HG03064 (cell line): ENCODE measurements around the gene C21orf91.

Experiments used
- ATAC-seq: cut with Tn5 transposase; IDR thresholded peaks from one replicate; pipeline ENCODE4 v1.9.1; 2021; ENCODE audit warnings: low read depth; ENCODE audit not compliant: unreplicated experiment

Gene C21orf91

GRCh38 chr21:17799414-17800164 is 19.6 kb downstream of the C21orf91 start:
- no peak for ATAC-seq

- ATAC-seq, result no peak
Observed at GRCh38 chr21:17798796-17799195, 20.4 kb downstream of the C21orf91 start.

DNA sequence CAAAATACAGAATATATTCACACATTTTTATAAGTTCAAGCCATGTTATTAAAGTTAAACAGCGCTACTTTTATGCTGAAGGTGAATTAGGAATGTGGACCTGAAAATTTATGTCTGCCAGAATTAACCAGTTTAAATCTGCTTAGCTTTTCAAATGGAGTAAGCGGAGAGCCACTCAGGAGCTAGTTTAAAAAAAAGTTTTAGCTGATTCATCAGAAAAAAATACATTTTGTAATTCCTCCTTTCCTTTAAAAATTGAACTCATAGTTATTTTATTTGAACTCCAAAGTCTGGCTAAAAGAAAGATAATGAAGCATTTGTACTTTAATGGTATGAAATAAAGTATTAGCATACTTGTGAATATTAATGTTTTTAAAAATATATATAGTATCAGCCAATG is 21.2 kb downstream of the C21orf91 start:
- no peak for ATAC-seq

DNA sequence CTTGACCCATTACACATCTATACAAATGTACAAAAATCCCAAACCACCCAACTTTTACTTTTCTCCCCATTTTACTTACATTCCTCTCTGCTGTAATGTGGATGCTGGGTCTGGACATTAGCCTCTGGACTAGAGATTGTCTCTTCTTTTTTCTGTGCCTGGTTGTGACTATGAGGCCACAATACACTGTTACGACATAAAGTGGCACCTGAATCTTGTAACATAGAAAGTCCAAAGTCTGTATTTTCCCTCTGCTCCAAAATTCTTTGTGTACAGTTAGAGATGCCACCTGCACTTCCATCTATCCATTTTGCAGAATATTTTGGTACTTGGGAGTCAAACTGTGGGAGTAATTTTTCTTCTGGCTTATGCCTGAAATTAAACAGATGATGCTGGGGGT is 22.7 kb downstream of the C21orf91 start:
- no peak for ATAC-seq

- no peak for ATAC-seq
Observed at GRCh38 chr21:17796037-17796403, 23.1 kb downstream of the C21orf91 start.

DNA sequence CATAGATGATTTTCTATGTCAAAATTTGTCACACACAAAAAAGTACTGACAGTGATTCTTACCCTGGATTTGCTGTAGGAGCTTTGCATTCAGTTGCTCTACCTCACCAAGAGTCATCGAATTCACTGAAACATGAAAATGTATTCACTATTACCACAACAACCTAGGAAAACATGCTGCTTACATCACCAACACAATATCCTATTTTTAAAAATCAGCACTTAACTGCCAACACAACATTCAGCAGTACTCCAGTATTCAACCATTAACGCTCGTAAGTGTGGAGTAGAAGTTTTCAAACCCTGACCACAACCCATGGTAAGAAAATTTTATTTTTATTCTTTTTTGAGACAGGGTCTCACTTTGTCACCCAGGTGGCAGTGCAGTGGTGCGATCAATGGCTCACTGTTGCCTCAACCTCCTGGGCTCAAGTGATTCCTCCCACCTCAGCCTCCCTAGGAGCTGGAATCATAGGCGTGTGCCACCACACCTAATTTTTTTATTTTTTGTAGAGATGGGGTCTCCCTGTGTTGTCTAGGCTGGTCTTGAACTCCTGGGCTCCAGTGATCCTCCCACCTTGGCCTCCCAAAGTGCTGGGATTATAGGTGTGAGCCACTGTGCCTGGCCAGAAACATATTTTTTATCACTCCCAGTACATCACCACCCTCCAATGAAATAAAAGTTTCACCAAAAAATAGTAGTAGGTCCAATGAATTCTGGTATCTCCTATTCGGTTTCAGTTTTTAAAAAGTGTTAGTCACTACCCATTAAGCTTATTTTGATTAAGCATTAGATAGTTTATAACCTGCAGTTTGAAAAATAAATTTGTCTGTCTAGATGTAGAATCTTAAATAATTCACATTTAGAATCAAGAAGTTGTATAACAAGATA is 23.8 kb downstream of the C21orf91 start:
- no peak for ATAC-seq

DNA sequence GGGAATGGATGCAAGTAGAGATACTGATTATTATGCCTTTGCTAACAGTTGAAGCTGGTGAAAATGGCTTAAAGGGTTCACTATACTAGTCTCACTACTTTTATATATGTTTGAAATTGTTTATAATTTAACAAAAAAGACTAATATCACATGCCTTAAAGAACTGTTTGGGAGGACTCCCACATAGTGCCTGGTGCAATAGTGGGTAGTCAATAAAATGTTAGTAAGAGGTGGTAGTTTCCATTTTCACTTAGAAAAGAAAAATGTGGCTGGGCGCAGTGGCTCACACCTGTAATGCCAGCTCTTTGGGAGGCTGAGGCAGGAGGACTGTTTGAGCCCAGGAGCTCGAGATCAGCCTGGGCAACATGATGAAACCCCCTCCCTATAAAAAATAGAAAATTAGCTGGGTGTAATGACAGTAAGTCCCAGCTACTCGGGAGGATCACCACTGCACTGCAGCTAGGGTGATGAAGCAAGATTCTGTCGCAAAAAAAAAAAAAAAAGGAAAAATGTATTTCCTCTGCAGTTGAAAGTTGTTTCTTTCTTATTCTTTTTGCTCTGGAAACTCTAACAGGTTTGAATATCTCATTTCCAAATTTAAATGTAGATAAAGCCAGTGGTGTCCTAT is 24.5 kb downstream of the C21orf91 start:
- ATAC-seq, result no peak

DNA sequence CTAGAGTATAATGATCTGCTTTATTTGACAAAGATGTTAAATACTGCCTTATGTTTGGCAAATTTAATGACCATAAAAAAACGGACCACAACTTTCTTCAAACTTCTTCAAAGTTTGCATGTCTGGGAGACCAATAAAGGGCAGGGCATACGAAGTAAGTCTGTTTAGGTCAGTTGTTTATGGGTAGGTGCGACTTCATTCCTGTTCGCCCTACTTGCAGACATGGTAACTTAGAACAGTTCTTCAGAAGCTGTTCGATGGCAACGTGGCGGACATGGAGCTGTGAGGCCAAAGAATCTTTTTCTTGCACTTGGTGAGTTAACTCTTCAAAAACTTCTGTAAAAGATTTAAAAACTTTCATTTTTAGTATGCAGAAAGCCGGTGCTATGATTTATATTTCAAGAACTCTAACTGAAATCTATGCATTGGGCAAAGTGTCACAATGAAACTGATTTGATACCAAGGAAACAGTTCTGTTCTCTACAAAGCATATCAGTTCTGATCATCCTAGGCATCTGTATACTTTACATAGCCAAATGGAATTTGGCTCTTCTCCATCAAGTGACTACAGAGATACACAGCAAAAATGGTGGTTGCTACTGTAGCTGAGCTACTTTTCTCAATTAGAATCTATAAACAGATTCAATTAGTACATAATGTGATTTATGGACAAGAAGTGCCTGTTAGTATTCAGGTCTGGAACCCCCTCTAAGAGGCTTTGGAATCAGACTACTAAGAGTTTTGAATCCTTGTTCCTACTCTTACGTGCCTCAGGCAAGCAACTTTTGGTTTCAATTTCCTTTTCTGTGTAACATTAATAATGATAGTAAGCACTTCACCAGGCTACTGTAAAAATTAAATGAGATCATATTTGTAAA is 25.7 kb downstream of the C21orf91 start:
- peak; percentile 43 for ATAC-seq

DNA sequence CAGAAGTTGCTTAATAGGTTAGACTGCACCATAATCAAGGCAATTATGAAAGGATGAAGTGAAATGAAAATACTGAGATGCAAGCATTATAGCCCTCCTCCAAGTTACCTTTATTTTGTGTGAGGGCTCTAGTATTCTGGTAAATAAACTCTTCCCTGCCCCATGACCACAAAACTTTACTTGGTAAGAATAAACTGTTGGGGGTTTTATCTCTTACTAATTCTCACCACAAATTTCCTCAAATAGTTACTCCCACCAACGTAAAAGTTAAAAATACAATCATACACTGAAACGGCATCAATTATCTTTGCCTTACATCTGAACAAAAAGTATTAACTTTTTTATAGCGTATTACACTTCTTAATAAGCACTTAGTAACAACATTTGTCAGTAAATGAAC is 29.5 kb downstream of the C21orf91 start:
- no peak for ATAC-seq

GRCh38 chr21:17789069-17789468 is 30.1 kb downstream of the C21orf91 start:
- ATAC-seq, result no peak

- no peak for ATAC-seq
Observed at GRCh38 chr21:17786851-17787181, 32.3 kb downstream of the C21orf91 start.

DNA sequence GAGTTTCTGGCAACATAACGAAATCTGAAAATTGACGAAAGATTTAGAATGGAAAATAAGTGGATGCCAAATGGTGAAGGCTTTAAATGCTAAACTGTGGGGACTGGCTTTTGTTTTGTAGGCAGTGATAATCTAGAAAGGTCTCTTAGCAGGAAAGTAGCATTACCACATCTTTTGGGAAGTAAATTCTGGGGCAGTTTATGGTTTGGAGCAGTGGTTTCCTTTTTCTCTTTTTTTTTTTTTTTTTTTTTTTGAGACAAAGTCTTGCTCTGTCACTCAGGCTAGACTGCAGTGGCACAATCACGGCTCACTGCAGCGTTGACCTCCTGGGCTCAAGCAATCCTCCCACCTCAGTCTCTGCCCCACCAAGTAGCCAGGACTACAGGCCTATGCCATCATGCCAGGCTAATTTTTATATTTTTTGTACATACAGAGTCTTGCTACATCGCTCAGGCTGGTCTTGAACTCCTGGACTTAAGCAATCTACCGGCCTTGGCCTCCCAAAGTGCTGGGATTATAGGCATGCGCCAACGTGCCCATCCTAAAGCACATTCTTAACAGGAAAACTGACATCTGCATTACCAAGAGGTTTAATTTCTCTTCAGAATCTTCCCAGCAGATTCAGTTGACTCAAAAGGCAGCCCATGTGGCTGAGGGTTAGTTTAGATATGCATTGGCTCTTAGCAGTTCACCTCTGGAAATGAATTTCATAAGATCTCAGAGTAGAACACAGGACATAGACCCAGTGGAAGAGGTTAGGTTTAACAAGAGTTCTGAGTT is 32.9 kb downstream of the C21orf91 start:
- ATAC-seq, result no peak

GRCh38 chr21:17785403-17785788 is 33.8 kb downstream of the C21orf91 start:
- ATAC-seq, result no peak

DNA sequence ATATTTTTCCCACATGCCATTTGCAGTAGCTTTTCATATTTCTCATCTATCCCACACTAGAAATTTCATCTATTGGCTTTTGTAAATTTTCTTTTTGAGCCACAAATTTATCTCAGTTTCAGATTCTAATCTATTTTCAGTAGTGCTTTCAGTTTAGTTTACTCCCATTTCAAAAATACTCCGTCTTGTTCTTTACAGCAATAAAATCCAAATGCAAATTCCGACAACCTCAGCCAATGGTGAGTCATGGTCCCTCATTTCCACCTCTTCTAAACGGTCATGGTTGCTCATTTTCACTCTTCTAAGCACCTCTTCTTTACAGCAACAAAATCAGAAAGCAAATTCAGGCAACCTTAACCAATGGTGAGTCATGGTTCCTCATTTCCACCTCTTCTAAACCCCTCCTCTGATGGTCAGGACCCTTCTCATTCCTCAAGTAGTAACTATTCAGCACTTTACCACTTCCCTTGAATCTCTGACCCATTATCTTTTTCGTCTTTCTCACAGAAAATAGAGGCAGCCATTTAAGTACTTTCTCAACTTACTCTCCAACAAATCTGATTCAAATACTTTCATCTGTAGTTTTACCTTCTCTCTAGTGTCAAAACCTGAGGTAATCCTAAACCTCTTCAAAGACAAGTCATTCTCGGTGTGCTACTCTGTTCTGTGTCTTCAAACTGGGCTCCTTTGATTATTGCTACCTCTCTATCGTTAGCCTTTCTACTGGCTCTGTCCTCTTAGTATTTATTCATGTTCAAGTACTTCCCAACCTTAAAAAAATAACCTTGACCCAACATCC is 34.4 kb downstream of the C21orf91 start:
- peak; percentile 47 for ATAC-seq

DNA sequence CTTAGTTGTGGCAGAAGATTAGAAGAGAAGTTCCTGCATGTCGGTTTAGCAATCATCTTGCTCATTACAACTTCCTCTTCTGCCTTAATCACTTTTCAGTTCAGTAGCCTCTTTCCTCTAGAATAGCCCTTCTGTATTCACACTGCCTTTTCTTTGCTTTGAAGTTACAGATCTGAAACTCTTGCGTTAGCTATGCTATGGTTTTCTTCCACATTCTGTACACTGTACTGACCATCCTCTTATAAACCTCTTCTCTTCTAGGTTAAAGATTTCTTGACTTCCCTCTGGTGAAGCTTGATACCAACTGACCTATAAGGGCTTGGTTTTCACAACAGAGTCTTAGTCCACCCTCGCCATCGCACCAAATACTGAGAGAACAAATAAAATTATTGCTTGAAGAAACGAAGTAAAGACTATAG is 35.0 kb downstream of the C21orf91 start:
- ATAC-seq, result peak; percentile 63

DNA sequence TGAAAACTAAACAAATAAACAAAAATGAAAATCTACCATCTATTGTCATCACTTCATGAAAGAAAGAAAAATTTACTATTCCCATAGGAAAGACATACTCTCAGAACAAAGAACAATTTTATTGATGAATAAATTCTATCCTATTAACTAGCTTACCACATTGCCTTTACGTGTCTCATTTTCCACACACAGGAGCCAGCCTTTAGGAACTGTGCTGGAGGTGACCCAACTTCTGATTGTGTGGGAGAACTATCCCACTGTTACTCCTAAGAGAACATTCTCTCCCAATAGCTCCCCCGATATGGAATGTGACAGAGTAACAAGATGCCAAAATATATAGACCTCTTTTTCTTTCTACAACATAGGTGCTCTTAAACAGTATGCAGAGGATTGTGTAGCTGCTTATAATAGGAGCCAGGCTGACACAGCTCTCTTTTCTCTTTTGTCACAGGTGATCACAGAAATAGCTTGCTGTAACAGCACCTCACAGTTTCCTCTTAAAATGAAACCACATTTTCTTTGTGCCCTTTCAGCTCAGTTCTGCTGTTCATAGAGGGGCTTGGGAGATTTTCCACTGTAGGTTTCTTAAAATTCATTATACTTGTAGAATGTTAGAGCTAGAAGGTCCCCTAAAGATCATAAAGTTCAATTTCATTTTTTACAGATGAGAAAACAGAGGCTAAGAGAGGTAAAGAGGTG is 35.5 kb downstream of the C21orf91 start:
- peak; percentile 32 for ATAC-seq

DNA sequence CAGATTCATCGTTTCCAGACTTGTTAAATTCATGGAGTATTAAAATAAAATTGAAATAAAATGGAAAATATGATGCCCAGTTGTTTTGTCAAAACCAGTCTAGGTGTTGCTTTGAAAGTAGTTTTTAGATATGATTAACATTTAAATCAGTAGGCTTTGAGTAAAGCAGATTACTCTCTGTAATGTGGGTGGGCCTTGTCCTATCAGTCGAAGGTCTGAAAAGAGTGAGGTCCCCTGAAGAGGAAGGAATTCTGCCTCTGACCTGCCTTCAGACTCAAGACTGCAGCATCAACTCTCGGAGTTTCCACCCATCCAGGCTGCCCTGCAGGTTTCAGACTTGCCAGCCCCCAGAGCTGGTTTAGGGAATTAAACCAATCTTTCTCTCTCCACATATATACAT is 36.2 kb downstream of the C21orf91 start:
- ATAC-seq, result no peak

DNA sequence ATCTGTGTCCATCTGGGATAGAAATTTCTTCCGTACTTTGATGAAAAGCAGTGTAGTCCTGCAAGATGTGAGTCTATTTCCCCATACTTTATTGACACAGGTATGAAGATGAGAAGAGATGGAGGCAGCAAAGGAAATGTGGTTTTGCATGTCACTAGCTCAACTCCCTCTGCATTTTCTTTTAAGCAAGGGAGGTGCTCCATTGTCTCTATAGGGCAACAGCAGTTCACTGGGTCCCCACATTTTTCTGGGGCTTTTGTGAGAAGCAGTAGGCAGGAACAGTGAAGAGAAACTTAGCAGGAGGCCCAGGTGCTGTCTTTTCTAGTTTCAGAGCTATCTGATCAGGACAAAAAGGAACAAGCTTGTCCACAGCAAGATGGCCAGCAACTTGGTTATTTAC is 37.1 kb downstream of the C21orf91 start:
- ATAC-seq, result no peak
